GM12874 (cell line): ENCODE measurements around the gene CLIC3.

Source experiments
- TF ChIP-seq, protein P1 (sequence below): IDR thresholded peaks from 2 replicates; pipeline ENCODE4 v1.5.1; 2011; ENCODE audit warnings: low read depth, mild to moderate bottlenecking, control low read depth, low read length, moderate library complexity; ENCODE audit not compliant: insufficient read depth

Gene CLIC3

DNA sequence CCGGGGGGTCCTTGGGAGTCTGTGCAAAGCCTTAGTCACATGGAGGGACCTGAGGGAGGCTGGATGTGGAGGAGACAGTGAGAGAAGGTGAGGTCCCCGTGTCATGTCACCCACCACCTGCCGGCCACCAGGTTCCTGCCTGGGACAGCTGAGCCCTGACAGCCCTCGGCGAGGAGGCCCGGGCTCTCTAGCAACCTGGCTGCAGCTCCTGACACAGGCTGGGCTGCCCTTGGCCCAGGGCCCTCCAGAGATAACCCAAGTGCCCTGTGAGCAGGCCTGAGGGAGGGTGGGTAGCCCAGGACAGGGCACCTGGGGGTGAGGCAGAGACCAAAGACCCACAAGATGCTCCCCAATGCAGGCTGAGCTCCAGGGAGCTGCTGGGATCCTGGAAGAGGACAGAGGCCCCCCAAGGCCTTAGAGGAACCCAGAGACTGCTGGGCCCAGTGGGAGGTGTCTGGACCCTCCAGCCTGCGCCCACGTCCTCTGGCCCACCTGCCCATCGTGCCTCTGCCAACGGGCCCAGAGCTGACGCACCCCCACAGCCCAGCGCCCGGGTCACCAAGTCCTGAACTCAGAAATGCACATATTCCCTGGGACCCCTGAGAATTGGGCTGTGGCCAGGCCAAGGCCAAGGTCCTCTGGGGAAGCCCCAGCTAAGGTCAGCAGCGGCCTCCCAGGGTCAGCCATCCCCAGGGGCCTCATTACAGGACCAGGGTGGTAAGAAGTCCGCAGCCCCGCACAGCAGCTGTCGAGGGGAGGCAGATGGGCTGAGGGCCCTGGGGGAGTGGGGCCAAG lies 27.8 kb downstream of the CLIC3 start:
- TF ChIP-seq, protein P1, sequence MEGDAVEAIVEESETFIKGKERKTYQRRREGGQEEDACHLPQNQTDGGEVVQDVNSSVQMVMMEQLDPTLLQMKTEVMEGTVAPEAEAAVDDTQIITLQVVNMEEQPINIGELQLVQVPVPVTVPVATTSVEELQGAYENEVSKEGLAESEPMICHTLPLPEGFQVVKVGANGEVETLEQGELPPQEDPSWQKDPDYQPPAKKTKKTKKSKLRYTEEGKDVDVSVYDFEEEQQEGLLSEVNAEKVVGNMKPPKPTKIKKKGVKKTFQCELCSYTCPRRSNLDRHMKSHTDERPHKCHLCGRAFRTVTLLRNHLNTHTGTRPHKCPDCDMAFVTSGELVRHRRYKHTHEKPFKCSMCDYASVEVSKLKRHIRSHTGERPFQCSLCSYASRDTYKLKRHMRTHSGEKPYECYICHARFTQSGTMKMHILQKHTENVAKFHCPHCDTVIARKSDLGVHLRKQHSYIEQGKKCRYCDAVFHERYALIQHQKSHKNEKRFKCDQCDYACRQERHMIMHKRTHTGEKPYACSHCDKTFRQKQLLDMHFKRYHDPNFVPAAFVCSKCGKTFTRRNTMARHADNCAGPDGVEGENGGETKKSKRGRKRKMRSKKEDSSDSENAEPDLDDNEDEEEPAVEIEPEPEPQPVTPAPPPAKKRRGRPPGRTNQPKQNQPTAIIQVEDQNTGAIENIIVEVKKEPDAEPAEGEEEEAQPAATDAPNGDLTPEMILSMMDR, result no peak

DNA sequence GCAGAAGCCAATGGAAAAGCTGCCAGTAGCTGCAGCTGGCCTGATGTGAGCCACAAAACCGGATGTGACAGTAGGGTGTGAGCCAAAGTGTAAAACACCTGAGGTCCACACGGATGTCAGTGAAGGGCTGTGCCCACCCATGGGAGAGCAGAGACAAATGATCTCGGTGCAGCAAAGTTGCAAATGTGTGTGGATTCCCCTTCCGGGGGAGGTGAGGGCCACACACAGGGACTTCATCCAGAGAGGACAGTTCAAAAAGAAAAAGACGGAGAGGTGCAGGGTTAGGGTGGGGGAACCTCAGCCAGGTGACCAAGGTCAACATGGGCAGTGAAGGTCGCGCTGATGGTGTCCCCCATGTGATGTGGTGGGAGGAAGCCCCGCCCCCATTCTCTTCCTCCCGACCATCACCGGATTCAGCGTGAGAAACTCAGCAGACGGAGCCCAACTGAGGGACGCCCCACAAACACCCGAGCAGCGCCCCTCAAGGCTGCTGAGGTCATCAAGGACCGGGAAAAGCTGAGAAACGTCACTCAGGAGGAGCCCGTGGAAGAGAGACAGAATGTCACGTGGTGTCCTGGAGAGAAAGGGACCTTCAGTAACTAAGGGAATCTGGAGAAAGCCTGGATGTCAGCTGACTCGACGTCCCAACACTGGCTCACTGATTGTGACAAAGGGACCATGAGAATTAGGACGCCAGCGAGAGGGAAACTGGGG lies 30.4 kb downstream of the CLIC3 start:
- TF ChIP-seq, protein P1, result no peak

GRCh38 chr9:136964833-136965422 lies 31.4 kb downstream of the CLIC3 start:
- TF ChIP-seq, protein P1, result no peak

GRCh38 chr9:136964171-136964689 lies 32.1 kb downstream of the CLIC3 start:
- TF ChIP-seq, protein P1, result no peak

- TF ChIP-seq, protein P1, result no peak
Observed at GRCh38 chr9:136963751-136964150, 32.6 kb downstream of the CLIC3 start.

DNA sequence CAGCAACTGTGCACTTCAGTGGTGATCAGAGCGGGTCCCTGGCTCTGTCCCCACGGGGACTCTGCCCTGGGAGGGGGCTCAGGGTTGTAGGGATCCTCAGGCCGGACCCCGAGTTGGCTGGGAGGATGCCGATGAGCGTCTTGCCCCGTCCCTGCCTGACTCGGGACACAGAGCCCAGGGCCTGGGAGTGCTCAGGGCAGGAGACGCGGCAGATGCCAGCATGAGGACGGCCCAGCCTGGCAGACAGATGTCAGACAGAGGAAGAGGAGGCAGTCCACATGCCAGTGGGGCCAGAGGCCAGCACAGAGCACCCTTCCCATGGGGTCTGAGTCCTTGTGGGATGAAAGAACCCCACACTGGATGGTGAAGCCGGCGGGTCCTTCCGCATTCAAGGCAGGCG lies 33.0 kb downstream of the CLIC3 start:
- TF ChIP-seq, protein P1, result no peak

- TF ChIP-seq, protein P1, result no peak
Observed at GRCh38 chr9:136962701-136963248, 33.6 kb downstream of the CLIC3 start.
